ENCODE results near the gene TNIK. TPM values are rescaled to one million over a fixed set of nuclear protein-coding genes. Genes with fewer than 3 reads are reported as not detected.
"Not testable (repeated sequence)": the region's sequence is repeated elsewhere in the genome, so short reads cannot be mapped to it uniquely, and the experiment has no call there.

Gene TNIK
- total RNA-seq, 2 experiments from 2014 or later = 57.6 to 61.7 TPM

- CTCF ChIA-PET = interaction anchor here (3.0 kb wide), 1 partner anchor 8 kb away, joined by 9 read pairs; the partner anchor contains the start of gene TNIK
- H3K27ac Mint-ChIP-seq = no peak overlapping the region
- H3K4me1 Mint-ChIP-seq = peaks cover 30% of the 10 kb centered on the region
- H3K4me3 Mint-ChIP-seq = no peak overlapping the region
- no peaks in the 10 kb centered on the region for H3K27me3 Mint-ChIP-seq
- POLR2A ChIA-PET = no interaction called here
- no peaks in the 10 kb centered on the region for H3K9me3 Mint-ChIP-seq
- no peak for DNase-seq
- peaks cover 9% of the 10 kb centered on the region for H3K36me3 Mint-ChIP-seq (ENCODE audit: low read depth)
These were observed 6.9 kb downstream of the TNIK start for GRCh38 chr3:171453180-171453886.

- Mint-ChIP-seq H3K27ac (no peak overlapping the region), H3K27me3 (no peaks in the 10 kb centered on the region), H3K9me3 (no peaks in the 10 kb centered on the region), H3K4me1 (peaks cover 28% of the 10 kb centered on the region), H3K4me3 (no peak overlapping the region), H3K36me3 (ENCODE audit: low read depth) (peaks cover 7% of the 10 kb centered on the region)
- CTCF ChIA-PET = interaction anchor here (3.0 kb wide), 1 partner anchor 9 kb away, joined by 9 read pairs; the partner anchor contains the start of gene TNIK
- POLR2A ChIA-PET = interaction anchor here (1.7 kb wide), 1 partner anchor 9 kb away, joined by 10 read pairs; the partner anchor contains the start of gene TNIK
- no peak for DNase-seq
These were observed 7.9 kb downstream of the TNIK start for GRCh38 chr3:171452328-171452727.

GRCh38 chr3:171451915-171452314 lies 8.3 kb downstream of the TNIK start:
- H3K9me3 Mint-ChIP-seq = no peaks in the 10 kb centered on the region
- CTCF ChIA-PET = interaction anchor here (0.6 to 3.0 kb wide), 2 partner anchors 9 to 27 kb away, joined by 6 to 9 read pairs; partner anchors contain the start of gene TNIK
- peaks cover 27% of the 10 kb centered on the region for H3K4me1 Mint-ChIP-seq
- H3K36me3 Mint-ChIP-seq (ENCODE audit: low read depth) = peaks cover 7% of the 10 kb centered on the region
- no peak overlapping the region for H3K27ac Mint-ChIP-seq
- no peak for DNase-seq
- no peak overlapping the region for H3K4me3 Mint-ChIP-seq
- no peaks in the 10 kb centered on the region for H3K27me3 Mint-ChIP-seq
- POLR2A ChIA-PET = interaction anchor here (1.7 kb wide), 1 partner anchor 9 kb away, joined by 10 read pairs; the partner anchor contains the start of gene TNIK

- DNase-seq, CTCF ChIA-PET: not testable (repeated sequence)
- POLR2A ChIA-PET = interaction anchor here (0.5 to 1.2 kb wide), 2 partner anchors 14 to 309 kb away, joined by 3 read pairs; no protein-coding TSS in a partner anchor
These were observed 12.7 kb downstream of the TNIK start for GRCh38 chr3:171447579-171447891.

DNA sequence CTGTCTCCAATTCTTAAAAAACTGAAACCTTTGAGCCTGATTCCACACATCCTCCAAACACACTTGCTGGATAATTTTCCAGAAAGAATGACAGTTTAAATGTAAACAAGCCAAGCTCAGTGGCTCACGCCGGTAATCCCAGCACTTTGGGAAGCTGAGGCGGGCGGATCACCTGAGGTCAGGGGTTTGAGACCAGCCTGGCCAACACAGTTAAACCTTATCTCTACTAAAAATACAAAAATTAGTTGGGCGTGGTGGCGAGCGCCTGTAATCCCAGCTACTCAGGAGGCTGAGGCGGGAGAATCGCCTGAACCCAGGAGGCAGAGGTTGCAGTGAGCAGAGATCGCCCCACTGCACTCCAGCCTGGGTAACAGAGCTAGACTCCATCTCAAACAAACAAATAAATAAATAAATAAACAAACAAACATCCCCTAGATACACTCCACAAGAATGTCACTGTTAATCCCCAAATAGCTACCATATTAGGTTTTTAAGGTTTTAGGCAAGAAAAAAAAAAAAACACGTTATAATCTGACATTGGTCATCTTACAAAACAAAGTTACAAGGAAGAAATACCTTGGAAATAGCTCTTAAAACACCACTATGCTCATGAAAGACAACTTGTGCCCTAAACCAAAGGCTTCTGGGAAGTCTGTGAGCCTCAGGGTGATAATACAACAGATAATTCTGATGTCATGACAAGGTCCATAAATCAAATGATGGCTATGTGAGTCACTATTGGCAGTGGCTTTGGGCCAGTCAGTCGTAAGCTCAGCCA lies 13.2 kb downstream of the TNIK start:
- DNase-seq = no peak
- H3K9me3 Mint-ChIP-seq = no peaks in the 10 kb centered on the region
- no peak overlapping the region for H3K27ac Mint-ChIP-seq
- peaks cover 23% of the 10 kb centered on the region for H3K4me1 Mint-ChIP-seq
- no peak overlapping the region for H3K4me3 Mint-ChIP-seq
- peaks cover 15% of the 10 kb centered on the region for H3K36me3 Mint-ChIP-seq (ENCODE audit: low read depth)
- no peaks in the 10 kb centered on the region for H3K27me3 Mint-ChIP-seq
- ChIA-PET POLR2A (interaction anchor here (0.5 to 1.9 kb wide), 3 partner anchors 9 to 309 kb away, joined by 3 to 5 read pairs (median 3); no protein-coding TSS in a partner anchor), CTCF (no interaction called here)

More at GRCh38 chr3:171447579-171447891, 12.7 kb downstream of the TNIK start:
- peaks cover 23% of the 10 kb centered on the region for H3K4me1 Mint-ChIP-seq
- not testable (repeated sequence) for H3K9me3 Mint-ChIP-seq, H3K27ac Mint-ChIP-seq, H3K4me3 Mint-ChIP-seq, H3K27me3 Mint-ChIP-seq
- peaks cover 12% of the 10 kb centered on the region for H3K36me3 Mint-ChIP-seq (ENCODE audit: low read depth)

DNA sequence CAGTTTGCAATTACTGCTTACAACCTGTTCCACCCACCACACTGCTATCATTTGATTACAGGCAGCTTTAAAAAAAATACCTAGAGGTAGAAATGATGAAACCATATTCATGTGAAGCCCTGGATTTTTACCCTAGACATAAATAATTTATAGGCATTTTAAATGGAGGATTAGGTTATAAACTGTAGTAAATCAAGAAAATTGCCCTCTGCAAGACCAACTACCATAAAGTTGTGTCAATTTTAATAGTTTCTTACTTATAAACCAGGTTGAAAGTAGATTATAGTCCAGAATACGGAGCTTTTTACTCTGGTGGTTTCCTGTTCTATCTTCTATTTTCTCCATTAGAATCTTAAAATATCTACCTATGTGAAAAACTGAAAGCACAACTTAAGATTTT lies 13.9 kb downstream of the TNIK start:
- DNase-seq = no peak
- H3K36me3 Mint-ChIP-seq (ENCODE audit: low read depth) = peaks cover 20% of the 10 kb centered on the region
- H3K27ac Mint-ChIP-seq = no peak overlapping the region
- CTCF ChIA-PET = no interaction called here
- POLR2A ChIA-PET = interaction anchor here (1.2 to 1.9 kb wide), 2 partner anchors 10 to 15 kb away, joined by 3 to 5 read pairs; no protein-coding TSS in a partner anchor
- H3K4me1 Mint-ChIP-seq = peaks cover 22% of the 10 kb centered on the region
- no peaks in the 10 kb centered on the region for H3K9me3 Mint-ChIP-seq
- H3K4me3 Mint-ChIP-seq = no peak overlapping the region
- H3K27me3 Mint-ChIP-seq = no peaks in the 10 kb centered on the region

DNA sequence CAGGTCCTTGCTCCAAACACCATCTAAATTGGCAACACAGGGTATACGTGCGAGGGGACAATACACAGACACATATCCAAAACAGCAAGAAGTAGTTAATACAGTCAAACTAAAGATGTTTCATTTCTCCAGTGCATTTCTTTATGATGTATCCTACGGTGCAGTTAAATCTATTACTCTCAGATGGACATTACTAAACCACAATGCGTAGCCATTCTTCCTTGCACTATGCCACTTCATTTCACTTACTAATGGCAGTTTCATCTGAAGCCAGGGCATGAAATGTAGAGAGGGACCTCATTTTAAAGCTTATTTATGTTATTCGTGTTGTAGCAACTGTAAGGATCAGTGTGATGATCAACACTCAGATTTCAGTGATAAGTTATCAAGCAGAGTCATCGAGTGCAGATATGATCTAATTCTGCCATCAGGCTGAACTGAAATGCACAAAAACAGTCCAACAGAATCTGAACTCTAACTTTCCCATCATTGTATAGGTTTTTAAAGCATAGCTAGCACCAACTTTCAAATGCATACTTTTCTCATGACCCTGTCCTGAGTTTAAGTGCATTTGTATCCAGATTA lies 14.5 kb downstream of the TNIK start:
- Mint-ChIP-seq H3K9me3 (no peaks in the 10 kb centered on the region), H3K36me3 (ENCODE audit: low read depth) (peaks cover 25% of the 10 kb centered on the region), H3K27me3 (no peaks in the 10 kb centered on the region), H3K27ac (no peak overlapping the region), H3K4me1 (peaks cover 22% of the 10 kb centered on the region), H3K4me3 (no peak overlapping the region)
- no peak for DNase-seq
- CTCF ChIA-PET = no interaction called here
- POLR2A ChIA-PET = interaction anchor here (1.9 kb wide), 1 partner anchor 11 kb away, joined by 5 read pairs; no protein-coding TSS in a partner anchor

GRCh38 chr3:171444001-171444690 lies 16.1 kb downstream of the TNIK start:
- H3K9me3 Mint-ChIP-seq = no peaks in the 10 kb centered on the region
- H3K36me3 Mint-ChIP-seq (ENCODE audit: low read depth) = peaks cover 30% of the 10 kb centered on the region
- no peak for DNase-seq
- H3K4me1 Mint-ChIP-seq = peaks cover 27% of the 10 kb centered on the region
- no peak overlapping the region for H3K27ac Mint-ChIP-seq
- ChIA-PET CTCF (no interaction called here), POLR2A (interaction anchor here (2.2 kb wide), 1 partner anchor 14 kb away, joined by 5 read pairs; no protein-coding TSS in a partner anchor)
- no peak overlapping the region for H3K4me3 Mint-ChIP-seq
- H3K27me3 Mint-ChIP-seq = no peaks in the 10 kb centered on the region

DNA sequence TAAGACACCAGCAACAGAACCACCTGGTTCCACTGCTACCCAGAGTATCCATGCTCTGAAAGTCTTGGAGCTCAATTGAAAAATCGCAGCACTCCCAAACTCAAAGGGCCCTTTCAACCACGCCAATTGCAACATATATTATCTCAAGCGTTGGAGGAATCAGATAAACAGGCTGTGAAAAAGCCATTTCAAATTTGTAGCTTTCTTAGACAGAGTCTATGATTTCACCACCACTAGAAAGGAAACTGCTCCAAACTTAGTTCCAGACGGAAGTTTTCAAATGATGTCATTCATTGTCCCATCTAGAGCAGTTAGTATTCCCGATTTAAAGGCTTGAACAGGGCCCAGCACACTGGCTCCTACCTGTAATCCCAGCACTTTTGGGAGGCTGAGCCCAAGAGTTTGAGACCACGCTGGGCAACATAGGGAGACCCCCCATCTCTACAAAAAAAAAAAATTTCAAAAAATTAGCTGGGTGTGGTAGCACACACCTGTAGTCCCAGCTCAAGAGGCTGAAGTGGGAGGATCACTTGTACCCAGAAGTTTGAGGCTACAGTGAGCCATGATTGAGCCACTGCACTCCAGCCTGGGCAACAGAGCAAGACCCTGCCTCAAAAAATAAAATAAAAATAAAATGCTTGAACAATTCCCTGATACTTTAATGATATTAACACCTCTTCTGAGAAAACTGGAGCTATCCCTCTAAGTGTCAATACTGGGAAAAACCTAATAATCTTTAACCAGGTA lies 16.8 kb downstream of the TNIK start:
- Mint-ChIP-seq H3K27me3 (no peaks in the 10 kb centered on the region), H3K36me3 (ENCODE audit: low read depth) (peaks cover 30% of the 10 kb centered on the region), H3K4me3 (no peak overlapping the region), H3K4me1 (peaks cover 31% of the 10 kb centered on the region), H3K9me3 (no peaks in the 10 kb centered on the region), H3K27ac (no peak overlapping the region)
- POLR2A ChIA-PET = interaction anchor here (2.2 kb wide), 1 partner anchor 15 kb away, joined by 5 read pairs; no protein-coding TSS in a partner anchor
- DNase-seq = no peak
- CTCF ChIA-PET = no interaction called here

- Mint-ChIP-seq H3K36me3 (ENCODE audit: low read depth) (peaks cover 30% of the 10 kb centered on the region), H3K4me1 (peaks cover 28% of the 10 kb centered on the region), H3K4me3 (no peak overlapping the region), H3K27ac (no peak overlapping the region), H3K9me3 (no peaks in the 10 kb centered on the region), H3K27me3 (no peaks in the 10 kb centered on the region)
- no peak for DNase-seq
- CTCF ChIA-PET = no interaction called here
- POLR2A ChIA-PET = interaction anchor here (2.2 kb wide), 1 partner anchor 16 kb away, joined by 5 read pairs; no protein-coding TSS in a partner anchor
These were observed 18.0 kb downstream of the TNIK start for GRCh38 chr3:171442184-171442583.

GRCh38 chr3:171441381-171441780 lies 18.8 kb downstream of the TNIK start:
- Mint-ChIP-seq H3K9me3 (no peaks in the 10 kb centered on the region), H3K4me1 (peaks cover 29% of the 10 kb centered on the region), H3K36me3 (ENCODE audit: low read depth) (peaks cover 30% of the 10 kb centered on the region), H3K4me3 (no peak overlapping the region), H3K27me3 (no peaks in the 10 kb centered on the region), H3K27ac (no peak overlapping the region)
- ChIA-PET CTCF (no interaction called here), POLR2A (no interaction called here)
- no peak for DNase-seq

- Mint-ChIP-seq H3K4me1 (peaks cover 25% of the 10 kb centered on the region), H3K27ac (no peak overlapping the region), H3K4me3 (no peak overlapping the region), H3K9me3 (no peaks in the 10 kb centered on the region), H3K36me3 (ENCODE audit: low read depth) (peaks cover 30% of the 10 kb centered on the region), H3K27me3 (no peaks in the 10 kb centered on the region)
- ChIA-PET POLR2A (no interaction called here), CTCF (no interaction called here)
- DNase-seq = no peak
These were observed 20.2 kb downstream of the TNIK start for GRCh38 chr3:171439996-171440395.

Data from activated CD4-positive, alpha-beta memory T cell treated with anti-CD3 and anti-CD28 coated beads, Interleukin-2, amount 10 ng/mL, durations not matched to agents 7 days and 5 days (primary cell).